Mucosa of descending colon (tissue), 3 donors: Measurements from ENCODE around the gene DDX3Y. TPM values are rescaled to one million over a fixed set of nuclear protein-coding genes. Genes with fewer than 3 reads are reported as not detected.

ENCODE experiments used
- ATAC-seq: fragments of 200-7000 bp; cut with Tn5 transposase; one replicate; pipeline ENCODE4 v1.9.1; 2020; ENCODE audit warnings: mild to moderate bottlenecking, moderate library complexity
- DNase-seq, 3 donors: peaks; one replicate each; pipeline ENCODE4 v3.0.0-alpha.2; 2020
- H3K36me3 ChIP-seq: fragments of 200-600 bp; one replicate; pipeline ENCODE4 v1.8.0; 2021; ENCODE audit warnings: low read depth, mild to moderate bottlenecking
- H3K4me1 ChIP-seq: fragments of 200-600 bp; one replicate; pipeline ENCODE4 v1.8.0; 2021; ENCODE audit warnings: low read depth, mild to moderate bottlenecking
- H3K4me3 ChIP-seq: fragments of 200-600 bp; one replicate; pipeline ENCODE4 v1.8.0; 2021; ENCODE audit warnings: mild to moderate bottlenecking
- H3K9me3 ChIP-seq: fragments of 200-600 bp; one replicate; pipeline ENCODE4 v1.8.0; 2021; ENCODE audit warnings: mild to moderate bottlenecking
- CTCF ChIP-seq: fragments of 200-600 bp; IDR thresholded peaks from one replicate; pipeline ENCODE4 v1.8.0; 2022; ENCODE audit warnings: antibody characterized with exemption, mild to moderate bottlenecking
- intact Hi-C, 2 donors: fragments of 100-400 bp; cut with DNase I in 1 of 2; cut with micrococcal nuclease in 1 of 2; formaldehyde crosslinking; loops; one replicate each; pipeline versions ENCODE4 v1.11.0 to v1.11.1; 2022; cut with DNase I, micrococcal nuclease
- total RNA-seq, 3 donors: library from RNA; stranded (reverse); fragmentation: NEBNext Ultra II Directional in 2 of 3; extraction: Animal tissue kit (Norgen Biotek cat#: 25700) in 2 of 3; gene quantifications; one replicate each; pipeline versions ENCODE4 v1.2.1 to v1.2.4, GENCODE V29; 2021 to 2023
- donor health status: DM: no; HTN: no; CAD: no; lungs with moderate emphysema.
- donor health status: DM: no; HTN: no; CAD: no.
- donor health status: DM: no; HTN: yes; CAD: no.

DDX3Y gene
- total RNA-seq, 3 donors from 2014 or later, result 26.1 to 98.8 TPM; not detected in 1

- no peaks in the 10 kb centered on the region for H3K36me3 ChIP-seq
- H3K4me1 ChIP-seq, result no peaks in the 10 kb centered on the region
- H3K9me3 ChIP-seq, result no peaks in the 10 kb centered on the region
- DNase-seq (peak in 2 of 3 donors; percentile 73 to 74), ATAC-seq (no peak)
- no peak for TF ChIP-seq CTCF
- H3K4me3 ChIP-seq, result peak overlapping the region; percentile 32
- intact Hi-C loops, result no loop called here
Measured at GRCh38 chrY:12905517-12905872, 827 bp downstream of the DDX3Y start.

- ATAC-seq (no peak), DNase-seq (peak in 1 of 3 donors; percentile 5)
- TF ChIP-seq CTCF, result no peak
- intact Hi-C loops, result no loop called here
- no peaks in the 10 kb centered on the region for H3K9me3 ChIP-seq
- no peaks in the 10 kb centered on the region for H3K36me3 ChIP-seq
- no peaks in the 10 kb centered on the region for H3K4me1 ChIP-seq
- peak overlapping the region; percentile 32 for H3K4me3 ChIP-seq
Measured at GRCh38 chrY:12905895-12906294, 1.2 kb downstream of the DDX3Y start.

- no peak for TF ChIP-seq CTCF
- no peaks in the 10 kb centered on the region for H3K36me3 ChIP-seq
- H3K9me3 ChIP-seq, result no peaks in the 10 kb centered on the region
- H3K4me3 ChIP-seq, result no peak overlapping the region
- no peak for DNase-seq
- no peak for ATAC-seq
- intact Hi-C loops, result no loop called here
- no peaks in the 10 kb centered on the region for H3K4me1 ChIP-seq
Measured at GRCh38 chrY:12913541-12913940, 8.9 kb downstream of the DDX3Y start.

GRCh38 chrY:12928043-12928442 is 23.4 kb downstream of the DDX3Y start:
- no peaks in the 10 kb centered on the region for H3K36me3 ChIP-seq
- ATAC-seq (no peak), DNase-seq (peak in 1 of 3 donors; percentile 35)
- no peak overlapping the region for H3K4me3 ChIP-seq
- intact Hi-C loops, result no loop called here
- no peaks in the 10 kb centered on the region for H3K4me1 ChIP-seq
- TF ChIP-seq CTCF, result no peak
- no peaks in the 10 kb centered on the region for H3K9me3 ChIP-seq

GRCh38 chrY:12941725-12942687 is 37.3 kb downstream of the DDX3Y start:
- Histone ChIP-seq H3K9me3 (no peaks in the 10 kb centered on the region), H3K36me3 (no peaks in the 10 kb centered on the region), H3K4me3 (no peak overlapping the region), H3K4me1 (no peaks in the 10 kb centered on the region)
- no peak for DNase-seq
- no peak for TF ChIP-seq CTCF
- intact Hi-C loops, result no loop called here
- no peak for ATAC-seq

Other genes with a start within 250 kb of the DDX3Y start
- 10 to 100 TPM in 1 of 3 donors, 1 to 10 TPM in 1, not detected in 1; 9.2 to 18.1 TPM for gene USP9Y, start 203.6 kb upstream of the DDX3Y start, total RNA-seq